ENCODE measurements around the gene OR14A16.

The OR14A16 gene

DNA sequence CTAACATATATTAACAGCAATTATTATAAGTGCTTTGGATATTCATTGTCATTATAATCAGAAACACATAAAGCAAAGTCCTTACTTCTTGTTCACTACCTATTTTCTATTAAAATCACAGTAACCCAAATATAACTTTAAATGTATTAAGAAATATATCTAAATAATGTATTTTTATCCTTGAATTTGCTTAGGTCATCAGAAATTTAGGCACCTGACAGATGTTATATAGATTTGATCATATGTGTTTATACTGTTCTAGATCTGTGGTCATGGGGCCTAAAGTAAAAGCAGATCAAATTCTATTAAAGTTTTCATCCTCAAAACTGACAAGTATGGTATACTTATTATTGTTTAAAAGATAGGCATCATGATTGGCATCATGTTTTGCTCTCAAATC is 54.3 kb downstream of the OR14A16 start:
- in situ Hi-C loops (cut with MboI; ENCODE audit: low sequenced_read_pairs): no loop called here
